ENCODE data around the gene SAP30BP.

Gene SAP30BP

GRCh38 chr17:75652934-75653549, 14.1 kb upstream of the SAP30BP start:
- Mint-ChIP-seq H3K27me3 (no peaks in the 10 kb centered on the region), H3K36me3 (peaks cover 6% of the 10 kb centered on the region), H3K27ac (no peak overlapping the region), H3K9me3 (ENCODE audit: low read depth) (no peaks in the 10 kb centered on the region), H3K4me1 (ENCODE audit: low read depth) (peaks cover 6% of the 10 kb centered on the region), H3K4me3 (no peak overlapping the region)

- Mint-ChIP-seq H3K9me3 (ENCODE audit: low read depth) (no peaks in the 10 kb centered on the region), H3K27ac (no peak overlapping the region), H3K27me3 (no peaks in the 10 kb centered on the region)
Observed at GRCh38 chr17:75654176-75654575, 13.0 kb upstream of the SAP30BP start.

GRCh38 chr17:75658237-75658636, 8.9 kb upstream of the SAP30BP start:
- Mint-ChIP-seq H3K4me1 (ENCODE audit: low read depth) (peaks cover under 1% of the 10 kb centered on the region), H3K9me3 (ENCODE audit: low read depth) (no peaks in the 10 kb centered on the region), H3K36me3 (peaks cover 9% of the 10 kb centered on the region), H3K4me3 (no peak overlapping the region), H3K27ac (no peak overlapping the region), H3K27me3 (no peaks in the 10 kb centered on the region)

More at GRCh38 chr17:75654176-75654575, 13.0 kb upstream of the SAP30BP start:
- H3K4me1 Mint-ChIP-seq (ENCODE audit: low read depth), result peaks cover 6% of the 10 kb centered on the region
- H3K4me3 Mint-ChIP-seq, result no peak overlapping the region
- peaks cover 2% of the 10 kb centered on the region for H3K36me3 Mint-ChIP-seq

- H3K36me3 Mint-ChIP-seq, result peaks cover 9% of the 10 kb centered on the region
- no peaks in the 10 kb centered on the region for H3K9me3 Mint-ChIP-seq (ENCODE audit: low read depth)
- H3K4me3 Mint-ChIP-seq, result no peak overlapping the region
- no peaks in the 10 kb centered on the region for H3K27me3 Mint-ChIP-seq
- H3K27ac Mint-ChIP-seq, result no peak overlapping the region
- H3K4me1 Mint-ChIP-seq (ENCODE audit: low read depth), result peaks cover 15% of the 10 kb centered on the region
Observed at GRCh38 chr17:75661531-75661930, 5.6 kb upstream of the SAP30BP start.

GRCh38 chr17:75662511-75662910, 4.6 kb upstream of the SAP30BP start:
- H3K36me3 Mint-ChIP-seq, result peaks cover 7% of the 10 kb centered on the region
- H3K4me3 Mint-ChIP-seq, result no peak overlapping the region
- H3K27me3 Mint-ChIP-seq, result no peaks in the 10 kb centered on the region
- no peak overlapping the region for H3K27ac Mint-ChIP-seq
- peaks cover 15% of the 10 kb centered on the region for H3K4me1 Mint-ChIP-seq (ENCODE audit: low read depth)
- H3K9me3 Mint-ChIP-seq (ENCODE audit: low read depth), result no peaks in the 10 kb centered on the region

GRCh38 chr17:75664099-75664549, 3.0 kb upstream of the SAP30BP start:
- Mint-ChIP-seq H3K27ac (no peak overlapping the region), H3K4me1 (ENCODE audit: low read depth) (peaks cover 22% of the 10 kb centered on the region), H3K4me3 (no peak overlapping the region), H3K9me3 (ENCODE audit: low read depth) (no peaks in the 10 kb centered on the region), H3K27me3 (no peaks in the 10 kb centered on the region), H3K36me3 (peaks cover 10% of the 10 kb centered on the region)

GRCh38 chr17:75665981-75666380, 1.2 kb upstream of the SAP30BP start:
- no peak overlapping the region for H3K4me3 Mint-ChIP-seq

GRCh38 chr17:75667825-75668224, 687 bp downstream of the SAP30BP start:
- Mint-ChIP-seq H3K4me1 (ENCODE audit: low read depth) (peaks cover 33% of the 10 kb centered on the region), H3K4me3 (no peak overlapping the region), H3K27me3 (no peaks in the 10 kb centered on the region), H3K36me3 (peaks cover 3% of the 10 kb centered on the region), H3K27ac (no peak overlapping the region), H3K9me3 (ENCODE audit: low read depth) (no peaks in the 10 kb centered on the region)

More at GRCh38 chr17:75665981-75666380, 1.2 kb upstream of the SAP30BP start:
- Mint-ChIP-seq H3K9me3 (ENCODE audit: low read depth) (no peaks in the 10 kb centered on the region), H3K27ac (peak overlapping the region; percentile 22), H3K27me3 (no peaks in the 10 kb centered on the region), H3K36me3 (peaks cover 10% of the 10 kb centered on the region), H3K4me1 (ENCODE audit: low read depth) (peaks cover 33% of the 10 kb centered on the region)

- H3K27ac Mint-ChIP-seq, result peak overlapping the region; percentile 74
- no peaks in the 10 kb centered on the region for H3K27me3 Mint-ChIP-seq
- no peak overlapping the region for H3K4me3 Mint-ChIP-seq
- H3K9me3 Mint-ChIP-seq (ENCODE audit: low read depth), result no peaks in the 10 kb centered on the region
- H3K4me1 Mint-ChIP-seq (ENCODE audit: low read depth), result peaks cover 33% of the 10 kb centered on the region
- peaks cover 3% of the 10 kb centered on the region for H3K36me3 Mint-ChIP-seq
Observed at GRCh38 chr17:75668489-75668888, 1.4 kb downstream of the SAP30BP start.

GRCh38 chr17:75670868-75671267, 3.7 kb downstream of the SAP30BP start:
- Mint-ChIP-seq H3K36me3 (peaks cover 3% of the 10 kb centered on the region), H3K27ac (no peak overlapping the region), H3K4me1 (ENCODE audit: low read depth) (peaks cover 28% of the 10 kb centered on the region), H3K4me3 (no peak overlapping the region), H3K27me3 (no peaks in the 10 kb centered on the region), H3K9me3 (ENCODE audit: low read depth) (no peaks in the 10 kb centered on the region)

- Mint-ChIP-seq H3K36me3 (peaks cover 3% of the 10 kb centered on the region), H3K4me1 (ENCODE audit: low read depth) (peaks cover 24% of the 10 kb centered on the region)
Observed at GRCh38 chr17:75672011-75672410, 4.9 kb downstream of the SAP30BP start.

GRCh38 chr17:75673487-75673886, 6.3 kb downstream of the SAP30BP start:
- no peaks in the 10 kb centered on the region for H3K27me3 Mint-ChIP-seq
- peaks cover 22% of the 10 kb centered on the region for H3K4me1 Mint-ChIP-seq (ENCODE audit: low read depth)
- peak overlapping the region; percentile 50 for H3K27ac Mint-ChIP-seq
- H3K9me3 Mint-ChIP-seq (ENCODE audit: low read depth), result no peaks in the 10 kb centered on the region
- peaks cover under 1% of the 10 kb centered on the region for H3K36me3 Mint-ChIP-seq
- no peak overlapping the region for H3K4me3 Mint-ChIP-seq

More at GRCh38 chr17:75672011-75672410, 4.9 kb downstream of the SAP30BP start:
- Mint-ChIP-seq H3K27me3 (no peaks in the 10 kb centered on the region), H3K27ac (no peak overlapping the region), H3K4me3 (no peak overlapping the region), H3K9me3 (ENCODE audit: low read depth) (no peaks in the 10 kb centered on the region)

GRCh38 chr17:75676461-75676860, 9.3 kb downstream of the SAP30BP start:
- Mint-ChIP-seq H3K27ac (no peak overlapping the region), H3K27me3 (no peaks in the 10 kb centered on the region), H3K4me1 (ENCODE audit: low read depth) (peaks cover 10% of the 10 kb centered on the region), H3K4me3 (no peak overlapping the region), H3K9me3 (ENCODE audit: low read depth) (no peaks in the 10 kb centered on the region), H3K36me3 (no peaks in the 10 kb centered on the region)

- Mint-ChIP-seq H3K4me1 (ENCODE audit: low read depth) (peaks cover 16% of the 10 kb centered on the region), H3K9me3 (ENCODE audit: low read depth) (no peaks in the 10 kb centered on the region), H3K27ac (no peak overlapping the region), H3K36me3 (no peaks in the 10 kb centered on the region), H3K27me3 (no peaks in the 10 kb centered on the region), H3K4me3 (no peak overlapping the region)
Observed at GRCh38 chr17:75679706-75680211, 12.6 kb downstream of the SAP30BP start.

GRCh38 chr17:75680431-75680830, 13.3 kb downstream of the SAP30BP start:
- Mint-ChIP-seq H3K27ac (no peak overlapping the region), H3K4me1 (ENCODE audit: low read depth) (peaks cover 15% of the 10 kb centered on the region), H3K27me3 (no peaks in the 10 kb centered on the region), H3K4me3 (no peak overlapping the region), H3K36me3 (no peaks in the 10 kb centered on the region), H3K9me3 (ENCODE audit: low read depth) (no peaks in the 10 kb centered on the region)

GRCh38 chr17:75681289-75681688, 14.2 kb downstream of the SAP30BP start:
- Mint-ChIP-seq H3K4me3 (no peak overlapping the region), H3K9me3 (ENCODE audit: low read depth) (no peaks in the 10 kb centered on the region), H3K27ac (no peak overlapping the region), H3K4me1 (ENCODE audit: low read depth) (peaks cover 21% of the 10 kb centered on the region), H3K27me3 (no peaks in the 10 kb centered on the region), H3K36me3 (no peaks in the 10 kb centered on the region)

Data from activated naive CD8-positive, alpha-beta T cell (primary cell).